Peyer's patch (tissue), 4 donors: ENCODE data around the gene PCDHB11.
"Not testable (repeated sequence)": the region's sequence is repeated elsewhere in the genome, so short reads cannot be mapped to it uniquely, and the experiment has no call there.

Experiments used
- CTCF ChIP-seq, 6 experiments: fragments of 450-650 bp in 4 of 6; fragments of 200-600 bp in 2 of 6; sonication (generic) in 1 of 6; IDR thresholded peaks; one replicate each; pipeline ENCODE4 v1.5.1; 2017 to 2019; ENCODE audit warnings: antibody characterized with exemption in 6 of 6, mild to moderate bottlenecking in 3 of 6, moderate library complexity in 1 of 6
- POLR2A ChIP-seq, 2 donors: fragments of 450-650 bp; IDR thresholded peaks; one replicate each; pipeline ENCODE4 v1.5.1; 2017; ENCODE audit warnings: antibody characterized with exemption in 2 of 2, mild to moderate bottlenecking in 2 of 2, moderate library complexity in 2 of 2

GRCh38 chr5:141225421-141225820 lies 26.0 kb downstream of the PCDHB11 start:
- TF ChIP-seq POLR2A, CTCF (IDR thresholded peaks at IDR 0.05): not testable (repeated sequence)
